Activated CD8-positive, alpha-beta memory T cell treated with anti-CD3 and anti-CD28 coated beads, Interleukin-2, amount 50 U/mL, for 24 hours (primary cell): ENCODE measurements around the gene WIPI1.

ENCODE experiments used
- DNase-seq: peaks from one replicate; pipeline ENCODE4 v3.0.0-alpha.2; 2020; ENCODE audit errors: extremely low read depth

Gene WIPI1

DNA sequence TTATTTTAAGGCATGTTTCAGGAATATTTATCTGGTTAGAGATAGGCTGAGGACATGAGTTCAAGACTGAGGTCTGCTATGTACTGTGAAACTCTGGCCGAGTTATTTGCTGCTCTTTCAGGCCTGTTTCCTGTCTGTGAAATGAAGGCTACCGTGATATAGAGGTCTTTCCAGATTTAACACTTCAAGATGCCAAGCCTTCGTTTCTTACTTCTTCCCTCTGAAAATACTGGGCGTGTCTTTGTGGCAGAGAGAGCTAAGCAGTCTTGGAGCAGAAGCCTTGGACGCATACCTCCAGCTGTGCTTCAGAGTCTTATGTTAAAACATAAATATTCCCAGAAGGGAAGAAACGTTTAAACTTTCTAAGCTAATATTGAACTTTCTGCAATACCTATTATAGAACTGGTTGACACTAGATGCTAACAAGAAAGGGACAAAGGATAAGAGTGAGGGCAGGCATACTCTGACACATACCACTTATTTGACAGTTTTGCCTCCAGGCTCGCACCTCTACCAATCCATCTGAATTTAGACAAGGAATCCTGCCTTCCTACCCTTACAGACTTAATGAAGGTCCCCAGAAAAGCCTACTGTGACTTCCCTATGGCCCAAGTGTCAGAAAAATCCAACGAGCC is 17.5 kb downstream of the WIPI1 start:
- DNase-seq: no peak

DNA sequence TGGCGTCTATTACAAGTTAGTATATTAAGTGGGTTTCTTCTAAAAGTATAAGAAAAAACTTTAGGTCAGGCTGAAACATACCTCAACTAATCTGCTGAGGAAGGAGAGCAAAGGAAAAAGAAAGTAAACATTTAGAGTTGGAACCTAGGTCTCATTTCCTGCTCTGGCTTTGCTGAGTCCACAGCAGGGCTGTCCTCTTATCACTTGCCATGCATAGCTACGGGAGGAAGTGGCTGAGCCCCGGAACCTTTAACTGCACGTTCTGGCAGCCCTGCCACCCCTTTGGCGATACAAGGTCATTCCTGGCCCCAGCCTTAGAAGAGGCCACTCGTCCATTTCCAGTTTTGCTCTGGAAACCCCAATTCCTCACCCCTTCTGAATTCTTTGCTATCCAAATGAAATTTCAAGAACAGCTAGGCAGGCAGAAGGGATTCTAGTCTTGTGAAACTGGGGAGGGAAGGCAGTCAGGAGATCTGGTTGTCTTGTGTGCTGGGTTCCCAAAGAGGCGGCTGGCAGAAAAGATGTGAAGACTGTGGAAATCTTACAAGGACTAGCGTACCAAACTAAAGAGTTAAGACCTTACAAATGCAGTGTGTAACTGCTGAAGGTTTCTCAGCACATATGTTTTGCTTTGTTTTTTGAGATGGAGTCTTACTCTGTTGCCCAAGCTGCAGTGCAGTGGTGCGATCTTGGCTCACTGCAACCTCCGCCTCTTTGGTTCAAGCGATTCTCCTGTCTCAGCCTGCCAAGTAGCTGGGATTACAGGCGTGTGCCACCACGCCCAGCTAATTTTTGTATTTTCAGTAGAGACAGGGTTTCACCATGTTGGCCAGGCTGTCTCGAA is 19.1 kb downstream of the WIPI1 start:
- DNase-seq: no peak

- DNase-seq: peak; percentile 69
These were observed 21.1 kb downstream of the WIPI1 start for GRCh38 chr17:68435876-68436842.

GRCh38 chr17:68435361-68435760 is 21.9 kb downstream of the WIPI1 start:
- DNase-seq: no peak

- DNase-seq: no peak
These were observed 23.3 kb downstream of the WIPI1 start for GRCh38 chr17:68433911-68434508.

DNA sequence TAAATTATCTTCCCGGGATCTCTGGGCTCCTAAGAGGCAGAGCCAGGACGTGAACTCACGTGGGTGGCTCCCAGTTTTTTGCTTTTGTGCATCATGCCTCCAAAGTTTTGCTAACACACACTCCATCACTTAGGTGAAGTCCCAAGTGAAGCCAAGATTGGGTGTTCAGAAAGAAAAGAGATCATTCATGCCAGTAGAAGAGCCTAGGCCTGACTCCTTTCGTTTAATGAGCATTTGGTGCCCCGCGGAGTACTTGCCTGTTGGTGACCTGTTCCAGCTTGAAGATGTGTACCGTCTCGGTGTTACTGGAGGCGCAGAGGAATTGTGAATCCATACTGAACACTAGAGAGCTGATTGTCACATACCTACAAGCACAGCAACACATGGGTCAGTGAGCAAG is 24.1 kb downstream of the WIPI1 start:
- no peak for DNase-seq

GRCh38 chr17:68432086-68432864 is 25.0 kb downstream of the WIPI1 start:
- DNase-seq: no peak

DNA sequence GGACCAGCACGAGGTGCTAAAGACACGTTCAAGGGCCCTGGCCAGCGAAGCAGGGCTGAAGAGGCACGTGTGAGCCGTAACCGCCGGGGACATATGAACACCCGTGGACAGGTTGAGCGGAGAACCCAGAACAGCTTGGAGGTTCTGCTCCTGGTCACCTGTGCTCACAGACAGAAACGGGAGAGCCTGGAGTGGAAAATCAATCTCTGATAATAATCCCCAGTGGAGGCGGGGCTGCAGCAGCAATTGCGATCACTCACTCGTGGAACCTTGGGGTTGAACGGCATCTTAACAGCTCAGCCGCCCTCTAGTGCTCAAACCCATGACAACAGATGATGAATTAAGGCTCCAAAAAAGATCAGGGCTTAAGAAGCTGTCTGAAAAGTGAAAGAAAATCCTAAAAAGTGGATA is 25.6 kb downstream of the WIPI1 start:
- DNase-seq: no peak

DNA sequence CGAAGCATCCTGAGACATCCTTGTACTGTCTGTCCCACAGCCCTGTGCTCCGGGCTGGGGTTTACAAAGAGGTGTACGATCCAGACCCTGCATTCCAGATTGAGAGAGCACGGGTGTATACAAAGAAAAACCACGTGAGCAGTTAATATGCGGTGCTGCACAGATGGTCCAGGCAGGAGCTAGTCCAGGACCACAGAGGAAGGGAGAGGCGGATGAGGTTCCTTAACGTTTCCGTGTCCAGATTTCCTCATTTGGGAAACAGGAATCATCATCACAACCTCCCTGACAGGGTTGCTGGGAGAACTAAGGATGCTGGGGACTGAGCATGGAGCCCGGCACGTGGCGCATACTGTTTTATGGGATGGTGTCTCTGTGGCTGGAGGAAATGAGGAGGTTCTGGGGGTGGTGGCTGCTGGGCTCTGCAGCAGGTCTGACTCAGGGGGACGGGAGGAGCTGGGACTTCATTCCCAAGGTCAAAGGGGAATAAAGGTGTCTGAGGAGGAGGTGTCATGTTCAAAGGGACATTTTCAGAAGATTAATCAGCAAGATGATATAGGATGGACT is 26.2 kb downstream of the WIPI1 start:
- DNase-seq: no peak

- DNase-seq: no peak
These were observed 27.4 kb downstream of the WIPI1 start for GRCh38 chr17:68429881-68430280.

DNA sequence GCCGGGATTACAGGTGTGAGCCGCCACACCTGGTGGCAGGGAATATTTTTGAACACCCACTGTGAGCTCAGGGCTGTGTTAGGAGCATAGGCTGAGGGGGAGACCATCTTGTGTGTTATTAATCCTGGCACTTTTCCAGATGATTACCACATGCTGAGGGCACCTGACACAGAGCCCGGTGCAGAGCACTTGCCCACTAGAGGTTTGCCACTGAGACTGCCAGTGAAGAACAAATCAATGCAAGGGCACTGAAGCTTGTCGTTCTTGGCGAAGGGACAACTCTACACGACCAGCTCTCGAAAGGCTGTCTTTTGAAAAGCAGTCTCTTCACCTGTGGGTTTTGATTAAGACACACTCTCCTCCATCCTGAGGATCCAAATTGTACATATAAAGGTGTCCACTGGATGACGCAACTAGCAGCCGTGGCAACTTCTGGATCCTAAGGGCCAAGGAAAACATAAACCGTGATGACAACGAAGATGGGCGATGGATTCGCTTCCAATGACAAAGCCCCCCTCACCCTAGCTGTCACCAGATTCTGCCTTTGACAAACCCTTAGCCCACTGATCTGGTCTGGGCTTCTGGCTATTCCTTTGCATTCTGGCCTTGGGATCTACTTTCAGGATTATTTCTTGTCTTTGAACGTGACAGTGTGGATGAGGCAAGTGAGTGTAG is 28.7 kb downstream of the WIPI1 start:
- no peak for DNase-seq

DNA sequence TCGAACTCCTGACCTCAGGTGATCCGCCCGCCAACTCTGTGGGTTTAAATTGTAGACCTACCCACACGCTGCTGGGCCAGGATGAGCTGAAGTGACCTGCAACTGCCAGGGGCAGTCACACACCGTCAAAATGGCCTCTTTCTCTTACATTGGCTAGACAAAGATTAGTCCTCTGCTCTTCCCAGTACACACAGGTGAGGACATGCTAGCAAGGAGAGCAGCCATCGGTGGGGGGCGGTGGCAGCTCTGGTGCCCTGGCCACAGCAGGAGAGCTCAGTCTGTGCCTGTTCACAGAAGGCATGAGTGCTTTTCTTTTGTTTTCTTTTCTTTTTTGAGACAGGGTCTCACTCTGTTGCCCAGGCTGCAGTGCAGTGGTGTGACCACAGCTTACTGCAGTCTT is 29.7 kb downstream of the WIPI1 start:
- DNase-seq: no peak

DNA sequence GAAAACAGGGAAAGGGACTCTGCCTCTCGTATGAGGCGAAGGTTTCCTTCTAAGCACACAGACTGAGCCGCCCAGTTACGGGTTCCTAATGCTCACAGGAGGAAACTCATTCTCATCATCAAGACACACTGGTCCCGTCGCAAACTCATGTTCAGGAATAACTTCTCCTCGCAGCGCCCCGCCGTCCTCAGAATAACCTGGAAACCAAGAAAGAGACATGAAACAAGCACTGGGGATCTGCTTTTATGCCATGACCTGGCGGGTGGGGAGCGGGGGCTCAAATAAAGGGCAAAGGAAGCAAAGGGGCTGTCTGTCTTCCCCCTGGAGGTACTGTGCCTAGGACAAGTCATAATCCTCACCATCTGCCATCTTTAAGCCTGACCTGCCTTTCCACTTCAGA is 31.3 kb downstream of the WIPI1 start:
- no peak for DNase-seq

GRCh38 chr17:68424861-68425260 is 32.4 kb downstream of the WIPI1 start:
- DNase-seq: no peak

DNA sequence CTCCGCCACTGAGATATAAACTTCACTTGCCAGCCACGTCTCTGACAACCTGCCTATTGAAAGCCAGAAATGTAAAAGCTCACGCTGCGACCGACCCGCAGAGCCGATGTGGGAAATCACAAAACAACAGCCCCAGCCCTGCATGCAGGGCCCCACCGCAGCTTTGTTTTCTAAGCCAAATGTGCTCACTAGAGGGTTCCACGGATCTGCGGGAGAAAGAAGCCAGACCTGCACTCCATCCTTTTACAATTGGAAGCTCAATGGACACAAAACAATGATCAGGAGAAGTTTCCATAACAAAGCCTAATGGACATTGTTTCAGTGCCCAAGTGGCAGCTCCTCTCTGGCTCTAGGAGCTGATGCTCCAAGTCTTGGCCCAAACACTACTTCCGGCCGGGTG is 33.1 kb downstream of the WIPI1 start:
- DNase-seq: no peak

- DNase-seq: no peak
These were observed 34.0 kb downstream of the WIPI1 start for GRCh38 chr17:68423251-68423650.

GRCh38 chr17:68422821-68423220 is 34.5 kb downstream of the WIPI1 start:
- DNase-seq: no peak

DNA sequence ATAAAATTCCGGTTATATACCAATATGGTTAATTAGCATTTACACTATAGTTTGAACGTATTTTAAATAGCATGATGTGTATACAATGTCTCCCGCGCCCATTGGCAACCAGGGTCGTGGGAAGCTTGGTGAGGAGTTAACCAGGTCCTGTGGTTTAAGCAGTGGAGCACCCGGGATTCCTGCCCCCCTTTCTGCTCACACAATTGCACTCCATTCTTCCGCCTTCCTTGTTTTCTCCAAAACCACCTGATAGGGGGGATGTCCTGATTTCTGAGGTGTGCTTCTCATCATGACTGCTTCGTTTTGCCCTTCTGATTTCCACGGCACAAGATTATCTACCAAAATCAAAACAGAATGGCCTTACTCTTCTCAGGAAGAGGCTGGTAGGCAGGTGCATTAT is 35.8 kb downstream of the WIPI1 start:
- DNase-seq: no peak

- no peak for DNase-seq
These were observed 37.2 kb downstream of the WIPI1 start for GRCh38 chr17:68420065-68420464.

GRCh38 chr17:68418876-68419275 is 38.4 kb downstream of the WIPI1 start:
- DNase-seq: no peak
